Left lung (tissue), 10 donors: ENCODE data around the gene TUBB1. TPM values are rescaled to one million over a fixed set of nuclear protein-coding genes. Genes with fewer than 3 reads are reported as not detected.
A peak's percentile ranks its signal among the peaks of the same experiment; 100 is the strongest.

Experiments used
- ATAC-seq: fragments of 200-7000 bp; cut with Tn5 transposase; one replicate; pipeline ENCODE4 v1.9.1; 2020; ENCODE audit warnings: moderate library complexity
- DNase-seq, 4 donors: peaks; one replicate each; pipeline ENCODE4 v3.0.0-alpha.2; 2013 to 2020
- H3K27ac ChIP-seq, 2 donors: fragments of 200-600 bp; sonication (generic) in 1 of 2; one replicate each; pipeline versions ENCODE4 v1.5.0 to v1.8.0; 2020 to 2021
- H3K27me3 ChIP-seq, 2 donors: fragments of 200-600 bp; sonication (generic) in 1 of 2; one replicate each; pipeline versions ENCODE4 v1.5.0 to v1.8.0; 2020 to 2021
- H3K36me3 ChIP-seq, 2 donors: fragments of 200-600 bp; sonication (generic) in 1 of 2; one replicate each; pipeline versions ENCODE4 v1.5.0 to v1.8.0; 2020 to 2021
- H3K4me1 ChIP-seq, 2 donors: fragments of 200-600 bp; one replicate each; pipeline ENCODE4 v1.8.0; 2021
- H3K4me3 ChIP-seq, 2 donors: fragments of 200-600 bp; sonication (generic) in 1 of 2; one replicate each; pipeline versions ENCODE4 v1.5.0 to v1.8.0; 2020 to 2021; ENCODE audit warnings: mild to moderate bottlenecking in 1 of 2
- H3K9me3 ChIP-seq, 2 donors: fragments of 200-600 bp; sonication (generic) in 1 of 2; one replicate each; pipeline versions ENCODE4 v1.5.0 to v1.8.0; 2020 to 2021
- CTCF ChIP-seq, 2 donors: fragments of 200-600 bp; sonication (generic) in 1 of 2; IDR thresholded peaks; one replicate each; pipeline versions ENCODE4 v1.5.0 to v1.8.0; 2021; ENCODE audit warnings: antibody characterized with exemption in 2 of 2
- intact Hi-C, 2 donors: fragments of 100-400 bp; cut with DNase I; formaldehyde crosslinking; loops; one replicate each; pipeline versions ENCODE4 v1.11.2 to v1.14.2; 2022
- polyA plus RNA-seq, 6 donors: library from polyadenylated mRNA; unstranded; fragments of 120-200 nt; gene quantifications; one replicate each; pipeline ENCODE4 v1.2.1, GENCODE V29; 2013; ENCODE audit not compliant: insufficient read length in 6 of 6
- total RNA-seq, 2 donors: library from RNA; stranded (reverse); fragmentation: NEBNext Ultra II Directional; extraction: Animal tissue kit (Norgen Biotek cat#: 25700); gene quantifications; one replicate each; pipeline ENCODE4 v1.2.1, GENCODE V29; 2021
- donor health status: DM: no; HTN: yes; CAD: no.
- donor health status: DM: no; HTN: no; CAD: no.

Gene TUBB1
- total and polyA plus RNA-seq, 8 donors = 2.0 to 5.7 (median 4.3) TPM

DNA sequence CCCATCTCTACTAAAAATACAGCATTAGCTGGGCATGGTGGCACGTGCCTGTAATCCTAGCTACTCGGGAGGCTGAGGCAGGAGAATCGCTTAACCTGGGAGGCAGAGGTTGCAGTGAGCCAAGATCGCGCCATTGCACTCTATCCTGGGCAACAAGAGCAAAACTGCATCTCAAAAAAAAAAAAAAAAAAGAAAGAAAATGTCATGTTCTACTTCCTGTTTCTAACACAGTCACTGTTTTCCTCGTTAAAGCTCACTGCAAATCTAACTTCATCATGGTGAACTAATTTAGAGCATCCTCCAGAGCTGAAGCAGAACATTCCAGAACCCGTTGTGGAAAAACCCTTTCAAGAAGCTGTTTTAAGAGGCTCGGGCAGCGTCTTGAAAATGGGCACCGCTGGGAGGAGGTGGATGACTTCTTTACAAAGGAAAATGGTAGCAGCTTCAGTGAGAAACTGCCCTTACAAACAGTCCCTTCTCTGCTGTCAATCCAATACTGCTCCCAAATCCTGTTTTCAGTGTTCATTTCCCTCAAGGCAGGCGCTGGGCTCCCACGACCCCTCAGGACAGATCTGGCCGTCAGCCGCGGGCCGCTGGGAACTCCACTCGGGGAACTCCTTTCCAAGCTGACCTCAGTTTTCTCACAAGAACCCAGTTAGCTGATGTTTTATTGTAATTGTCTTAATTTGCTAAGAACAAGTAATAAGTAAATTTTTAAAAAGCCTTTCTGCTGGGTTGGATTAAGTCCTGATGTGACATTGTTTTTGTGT is 24.7 kb upstream of the TUBB1 start:
- Histone ChIP-seq H3K27me3 (no peaks in the 10 kb centered on the region), H3K4me1 (no peaks in the 10 kb centered on the region), H3K36me3 (peaks cover 0 to 100% of the 10 kb centered on the region in 2 donors), H3K27ac (no peak overlapping the region), H3K4me3 (no peak overlapping the region), H3K9me3 (no peaks in the 10 kb centered on the region)
- DNase-seq (no peak), ATAC-seq (no peak)
- intact Hi-C loops = no loop called here
- TF ChIP-seq CTCF (IDR thresholded peaks at IDR 0.05) = no peak

DNA sequence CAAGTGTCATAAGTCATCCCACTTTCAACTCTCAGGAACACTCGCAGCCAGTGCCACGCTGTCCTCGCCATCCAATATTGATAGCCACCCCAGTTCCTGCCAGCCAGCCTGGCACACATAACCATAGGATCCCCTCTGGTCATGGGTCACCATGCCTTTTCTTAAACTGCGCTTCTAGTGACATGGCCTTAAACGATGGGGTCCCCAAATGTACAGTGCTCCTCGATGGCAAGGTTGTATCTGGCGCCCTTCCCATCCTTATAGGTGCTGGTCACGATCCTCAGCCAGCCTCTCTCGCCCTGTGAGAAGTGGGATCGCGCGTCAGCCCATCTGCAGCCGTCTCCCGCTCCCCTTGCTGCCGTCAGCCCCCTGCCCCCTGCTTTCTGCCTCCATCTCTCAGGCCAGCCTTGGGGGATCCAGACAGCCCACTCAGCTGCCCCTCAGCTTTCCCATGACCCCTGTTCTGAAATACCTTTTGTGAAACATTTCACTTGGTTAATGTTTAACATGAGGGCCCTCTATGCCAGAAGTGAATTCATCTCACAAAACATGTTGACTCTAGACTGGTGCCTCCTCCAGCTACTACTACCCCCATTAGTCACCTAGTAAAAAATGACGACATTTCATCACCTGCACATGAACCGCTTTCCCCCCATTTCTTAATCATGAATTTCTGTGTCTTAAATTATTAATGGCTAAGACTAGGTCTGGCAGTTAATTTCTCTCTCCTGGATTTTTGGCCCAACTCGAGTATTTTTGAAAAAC is 23.6 kb upstream of the TUBB1 start:
- intact Hi-C loops = no loop called here
- Histone ChIP-seq H3K4me3 (no peak overlapping the region), H3K4me1 (no peaks in the 10 kb centered on the region), H3K9me3 (no peaks in the 10 kb centered on the region), H3K36me3 (peaks cover 0 to 100% of the 10 kb centered on the region in 2 donors), H3K27me3 (no peaks in the 10 kb centered on the region), H3K27ac (no peak overlapping the region)
- peak; percentile 50 for ATAC-seq
- TF ChIP-seq CTCF (IDR thresholded peaks at IDR 0.05) = no peak
- peak in 1 of 4 donors; percentile 51 for DNase-seq

GRCh38 chr20:58996226-58996611 is 23.0 kb upstream of the TUBB1 start:
- Histone ChIP-seq H3K27ac (no peak overlapping the region), H3K4me1 (no peaks in the 10 kb centered on the region), H3K36me3 (peaks cover 0 to 100% of the 10 kb centered on the region in 2 donors), H3K9me3 (no peaks in the 10 kb centered on the region), H3K27me3 (no peaks in the 10 kb centered on the region), H3K4me3 (no peak overlapping the region)
- intact Hi-C loops = no loop called here
- no peak for TF ChIP-seq CTCF (IDR thresholded peaks at IDR 0.05)
- no peak for DNase-seq
- ATAC-seq = no peak

- no peak for TF ChIP-seq CTCF (IDR thresholded peaks at IDR 0.05)
- Histone ChIP-seq H3K4me3 (no peak overlapping the region), H3K27ac (no peak overlapping the region), H3K9me3 (no peaks in the 10 kb centered on the region), H3K36me3 (peaks cover 0 to 100% of the 10 kb centered on the region in 2 donors), H3K4me1 (peaks cover 0 to 2% of the 10 kb centered on the region in 2 donors), H3K27me3 (no peaks in the 10 kb centered on the region)
- peak in 1 of 4 donors; percentile 53 for DNase-seq
- no peak for ATAC-seq
- intact Hi-C loops = no loop called here
Measured at GRCh38 chr20:58997141-58997770, 22.0 kb upstream of the TUBB1 start.

GRCh38 chr20:58998656-58999055 is 20.6 kb upstream of the TUBB1 start:
- TF ChIP-seq CTCF (IDR thresholded peaks at IDR 0.05) = no peak
- no peaks in the 10 kb centered on the region for H3K27me3 ChIP-seq
- DNase-seq = no peak
- no peaks in the 10 kb centered on the region for H3K9me3 ChIP-seq
- peaks cover 0 to 16% of the 10 kb centered on the region in 2 donors for H3K4me1 ChIP-seq
- no peak overlapping the region for H3K27ac ChIP-seq
- intact Hi-C loops = no loop called here
- no peak for ATAC-seq
- no peak overlapping the region for H3K4me3 ChIP-seq
- peaks cover 0 to 100% of the 10 kb centered on the region in 2 donors for H3K36me3 ChIP-seq
